HL-60 (cell line): ENCODE data around the gene IMMP2L.

Source experiments
- CTCF ChIP-seq: IDR thresholded peaks from one replicate; pipeline ENCODE4 v1.5.1; 2011; ENCODE audit warnings: low read length, control low read depth, inconsistent platforms; ENCODE audit not compliant: insufficient read depth
- POLR2AphosphoS5 ChIP-seq: IDR thresholded peaks from 2 replicates; pipeline ENCODE4 v1.6.1; 2012; ENCODE audit warnings: low read depth
- REST ChIP-seq: IDR thresholded peaks from 2 replicates; pipeline ENCODE4 v1.6.1; 2012; ENCODE audit warnings: low read depth; ENCODE audit not compliant: insufficient replicate concordance
- SPI1 ChIP-seq: IDR thresholded peaks from 2 replicates; pipeline ENCODE4 v1.6.1; 2012; ENCODE audit warnings: low read depth, mild to moderate bottlenecking, borderline replicate concordance

- TF ChIP-seq CTCF, result no peak
- no peak for TF ChIP-seq POLR2AphosphoS5
- TF ChIP-seq SPI1, result no peak
- no peak for TF ChIP-seq REST
Measured at GRCh38 chr7:111077001-111077400, 485.3 kb downstream of the IMMP2L start.
